ENCODE results near the gene ASIC2.

DNA sequence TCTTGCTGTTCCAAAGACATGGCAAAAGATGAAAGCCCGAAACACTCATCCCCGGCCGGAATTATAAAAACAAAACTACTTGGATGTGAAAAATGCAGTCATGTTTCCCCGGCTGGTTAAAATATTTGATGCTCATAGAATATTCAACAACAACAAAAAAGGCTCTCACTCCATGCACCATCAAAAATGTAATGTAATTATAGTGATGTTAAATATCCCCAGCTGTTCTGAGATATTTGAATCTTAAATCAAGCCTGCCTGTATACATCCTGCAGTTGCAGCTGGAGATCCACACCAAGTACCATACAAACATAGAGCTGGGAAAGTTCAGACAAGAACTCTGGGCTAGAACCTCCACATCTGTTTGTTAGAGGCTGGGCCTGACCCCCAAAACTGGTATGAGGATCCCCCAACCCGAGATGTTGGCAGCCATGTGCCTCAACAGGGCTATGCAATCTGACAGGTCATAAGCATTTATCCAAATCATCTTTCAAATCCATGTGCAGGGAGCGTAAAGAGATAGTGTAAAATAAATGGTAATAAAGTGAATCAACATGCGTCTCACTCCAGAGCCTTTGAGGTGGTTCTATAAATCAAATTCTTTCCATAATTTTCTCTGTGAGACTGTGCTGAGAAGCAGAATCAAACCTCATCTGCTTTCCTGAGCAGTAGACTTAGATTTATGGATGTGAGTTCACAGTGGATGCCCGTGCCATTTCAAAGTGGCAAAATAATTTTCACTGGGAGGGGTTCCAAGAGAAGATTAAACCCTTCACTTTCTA is 12.7 kb downstream of the ASIC2 start:
- TF ChIP-seq POLR2A (IDR thresholded peaks at IDR 0.05; ENCODE audit: low read depth, low read length) (no peak), POLR2AphosphoS5 (IDR thresholded peaks at IDR 0.05; ENCODE audit: insufficient read depth, low read depth, low read length) (no peak), EZH2 (IDR thresholded peaks at IDR 0.05; ENCODE audit: borderline replicate concordance, low read depth, low read length, severe bottlenecking) (no peak), GATA2 (IDR thresholded peaks at IDR 0.05; ENCODE audit: insufficient read depth, insufficient read length, low read depth, low read length) (no peak), FOS (IDR thresholded peaks at IDR 0.05; ENCODE audit: borderline replicate concordance, insufficient read depth, low read length) (no peak), MYC (IDR thresholded peaks at IDR 0.05; ENCODE audit: low read depth, low read length) (no peak), JUN (IDR thresholded peaks at IDR 0.05; ENCODE audit: borderline replicate concordance, insufficient read depth, insufficient read length, low read depth) (no peak)
- TF ChIP-seq, protein P1, sequence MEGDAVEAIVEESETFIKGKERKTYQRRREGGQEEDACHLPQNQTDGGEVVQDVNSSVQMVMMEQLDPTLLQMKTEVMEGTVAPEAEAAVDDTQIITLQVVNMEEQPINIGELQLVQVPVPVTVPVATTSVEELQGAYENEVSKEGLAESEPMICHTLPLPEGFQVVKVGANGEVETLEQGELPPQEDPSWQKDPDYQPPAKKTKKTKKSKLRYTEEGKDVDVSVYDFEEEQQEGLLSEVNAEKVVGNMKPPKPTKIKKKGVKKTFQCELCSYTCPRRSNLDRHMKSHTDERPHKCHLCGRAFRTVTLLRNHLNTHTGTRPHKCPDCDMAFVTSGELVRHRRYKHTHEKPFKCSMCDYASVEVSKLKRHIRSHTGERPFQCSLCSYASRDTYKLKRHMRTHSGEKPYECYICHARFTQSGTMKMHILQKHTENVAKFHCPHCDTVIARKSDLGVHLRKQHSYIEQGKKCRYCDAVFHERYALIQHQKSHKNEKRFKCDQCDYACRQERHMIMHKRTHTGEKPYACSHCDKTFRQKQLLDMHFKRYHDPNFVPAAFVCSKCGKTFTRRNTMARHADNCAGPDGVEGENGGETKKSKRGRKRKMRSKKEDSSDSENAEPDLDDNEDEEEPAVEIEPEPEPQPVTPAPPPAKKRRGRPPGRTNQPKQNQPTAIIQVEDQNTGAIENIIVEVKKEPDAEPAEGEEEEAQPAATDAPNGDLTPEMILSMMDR (IDR thresholded peaks at IDR 0.05; ENCODE audit: extremely low read depth in 1 of 2, insufficient read depth in 1 of 2, low read depth in 1 of 2, low read length in 2 of 2) = no peak
- TF ChIP-seq, protein P2, sequence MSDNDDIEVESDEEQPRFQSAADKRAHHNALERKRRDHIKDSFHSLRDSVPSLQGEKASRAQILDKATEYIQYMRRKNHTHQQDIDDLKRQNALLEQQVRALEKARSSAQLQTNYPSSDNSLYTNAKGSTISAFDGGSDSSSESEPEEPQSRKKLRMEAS (IDR thresholded peaks at IDR 0.05; ENCODE audit: insufficient read depth, insufficient read length) = no peak

All from endothelial cell of umbilical vein (primary cell).